Neural cell (in vitro differentiated cells): ENCODE measurements around the gene PADI2. TPM values are rescaled to one million over a fixed set of nuclear protein-coding genes. Genes with fewer than 3 reads are reported as not detected.

Experiments used
- H2AFZ ChIP-seq: fragments of 200-600, 300-800 bp; sonication (generic), shearing (Covaris generic); 2 replicates; pipeline ENCODE4 v1.6.0; 2014; ENCODE audit warnings: low read depth, mild to moderate bottlenecking, antibody characterized with exemption, low read length, moderate library complexity
- H3F3A ChIP-seq: fragments of 200-600 bp; shearing (Covaris generic); 2 replicates; pipeline ENCODE4 v1.6.1; 2016; ENCODE audit warnings: mild to moderate bottlenecking, moderate library complexity, mixed read lengths, antibody characterized with exemption, low read length; ENCODE audit not compliant: insufficient read depth, poor library complexity, severe bottlenecking
- H3K27ac ChIP-seq: fragments of 200-600, 300-800 bp; sonication (generic), shearing (Covaris generic); 2 replicates; pipeline ENCODE4 v1.5.1; 2014; ENCODE audit warnings: mild to moderate bottlenecking, low read length, moderate library complexity
- H3K27me3 ChIP-seq: fragments of 300-800, 200-600 bp; sonication (generic), shearing (Covaris generic); 2 replicates; pipeline ENCODE4 v1.6.0; 2014; ENCODE audit warnings: mild to moderate bottlenecking, low read depth, low read length, moderate library complexity; ENCODE audit not compliant: insufficient read depth
- H3K36me3 ChIP-seq: fragments of 300-800, 200-600 bp; sonication (generic), shearing (Covaris generic); 2 replicates; pipeline ENCODE4 v1.5.1; 2014; ENCODE audit warnings: mild to moderate bottlenecking, antibody characterized with exemption, low read length, moderate library complexity; ENCODE audit not compliant: insufficient read depth
- H3K4me2 ChIP-seq: fragments of 300-800, 200-600 bp; sonication (generic), shearing (Covaris generic); 2 replicates; pipeline ENCODE4 v1.6.0; 2014; ENCODE audit warnings: mild to moderate bottlenecking, low read length
- H3K4me3 ChIP-seq: fragments of 300-800, 200-600 bp; sonication (generic), shearing (Covaris generic); 2 replicates; pipeline ENCODE4 v1.5.1; 2014; ENCODE audit warnings: mild to moderate bottlenecking, low read length, moderate library complexity
- H3K79me2 ChIP-seq: fragments of 200-600 bp; shearing (Covaris generic); replicated peaks from 2 replicates; pipeline ENCODE4 v1.6.0; 2014; ENCODE audit warnings: mild to moderate bottlenecking, low read length, moderate library complexity; ENCODE audit not compliant: insufficient read depth
- H3K9ac ChIP-seq: fragments of 300-800, 200-600 bp; sonication (generic), shearing (Covaris generic); 2 replicates; pipeline ENCODE4 v1.6.1; 2016; ENCODE audit warnings: mild to moderate bottlenecking, low read length, mixed read lengths
- H3K9me2 ChIP-seq: fragments of 200-600 bp; shearing (Covaris generic); 2 replicates; pipeline ENCODE4 v1.6.1; 2016; ENCODE audit warnings: mild to moderate bottlenecking, low read length, mixed read lengths; ENCODE audit not compliant: insufficient read depth
- H3K9me3 ChIP-seq: fragments of 200-600, 300-800 bp; sonication (generic), shearing (Covaris generic); 2 replicates; pipeline ENCODE4 v1.6.1; 2016; ENCODE audit warnings: mild to moderate bottlenecking, mixed run types, low read length, moderate library complexity, mixed read lengths
- H4K20me1 ChIP-seq: fragments of 200-600 bp; shearing (Covaris generic); 2 replicates; pipeline ENCODE4 v1.6.1; 2016; ENCODE audit warnings: mild to moderate bottlenecking, mixed run types; ENCODE audit not compliant: insufficient read depth
- EP300 ChIP-seq: fragments of 450-650 bp; conservative IDR thresholded peaks from 2 replicates; pipeline ENCODE4 v1.6.1; 2014; ENCODE audit warnings: antibody characterized with exemption, mild to moderate bottlenecking, moderate library complexity; ENCODE audit not compliant: poor library complexity, severe bottlenecking
- EZH2 ChIP-seq: fragments of 200-600, 300-800 bp; shearing (Covaris generic), sonication (generic); IDR thresholded peaks from 2 replicates; pipeline ENCODE4 v1.6.1; 2014; ENCODE audit warnings: antibody characterized with exemption, low read length, borderline replicate concordance, mild to moderate bottlenecking; ENCODE audit not compliant: insufficient read depth, poor library complexity, severe bottlenecking
- MXI1 ChIP-seq: fragments of 450-650 bp; conservative IDR thresholded peaks from 2 replicates; pipeline ENCODE4 v1.6.1; 2014; ENCODE audit warnings: antibody characterized with exemption, mild to moderate bottlenecking; ENCODE audit not compliant: poor library complexity, severe bottlenecking
- POLR2AphosphoS5 ChIP-seq: IDR thresholded peaks from 2 replicates; pipeline ENCODE4 v1.6.1; 2012
- RAD21 ChIP-seq: fragments of 450-650 bp; conservative IDR thresholded peaks from 2 replicates; pipeline ENCODE4 v1.6.1; 2014; ENCODE audit warnings: antibody characterized with exemption, mild to moderate bottlenecking, moderate library complexity
- SMC3 ChIP-seq: fragments of 450-650 bp; conservative IDR thresholded peaks from 2 replicates; pipeline ENCODE4 v1.6.1; 2014; ENCODE audit warnings: antibody characterized with exemption, mild to moderate bottlenecking, moderate library complexity; ENCODE audit not compliant: poor library complexity
- TAF1 ChIP-seq: IDR thresholded peaks from 2 replicates; pipeline ENCODE4 v1.6.1; 2012; ENCODE audit warnings: low read depth
- polyA plus RNA-seq: library from polyadenylated mRNA; depleted of rRNA; stranded (reverse); fragments of >200 nt; gene quantifications from 2 replicates; pipeline ENCODE4 v1.2.3, GENCODE V29; 2014
- TF ChIP-seq, protein P1 (sequence below): IDR thresholded peaks from 2 replicates; pipeline ENCODE4 v1.6.1; 2012; ENCODE audit warnings: borderline replicate concordance
- TF ChIP-seq, protein P2 (sequence below): fragments of 450-650 bp; IDR thresholded peaks from 2 replicates; pipeline ENCODE4 v1.5.1; 2014; ENCODE audit warnings: antibody characterized with exemption, mild to moderate bottlenecking, moderate library complexity; ENCODE audit not compliant: poor library complexity, severe bottlenecking

PADI2 gene
- polyA plus RNA-seq, 1 donor from 2014 or later = 1.6 TPM

DNA sequence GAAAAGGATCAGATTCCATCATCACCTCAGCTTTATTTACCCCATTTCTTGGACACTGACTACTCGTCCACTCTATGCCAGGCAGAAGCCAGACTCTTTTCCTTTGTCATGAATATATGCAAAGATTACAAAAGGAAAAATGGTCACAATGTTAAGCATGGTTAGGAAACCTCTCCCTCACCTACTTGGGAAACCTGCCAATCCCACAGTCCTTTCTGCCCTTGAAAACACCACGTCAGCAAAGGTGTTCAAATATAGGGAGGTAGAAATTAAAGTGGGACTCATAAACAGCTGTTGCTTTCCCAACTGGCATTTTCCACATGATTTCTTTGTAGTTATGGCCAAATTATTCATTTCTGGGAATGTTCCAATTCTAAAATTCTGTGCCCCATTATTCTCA, 91.4 kb downstream of the PADI2 start:
- Histone ChIP-seq H3K9me3 (no peaks in the 10 kb centered on the region), H3K4me2 (no peak overlapping the region), H3K9me2 (no peaks in the 10 kb centered on the region), H3K27me3 (no peaks in the 10 kb centered on the region), H3F3A (no peaks in the 10 kb centered on the region), H3K79me2 (no peaks in the 10 kb centered on the region), H3K27ac (no peak overlapping the region), H3K36me3 (peaks cover 19% of the 10 kb centered on the region), H2AFZ (no peak overlapping the region), H3K9ac (no peak overlapping the region), H4K20me1 (no peaks in the 10 kb centered on the region), H3K4me3 (no peak overlapping the region)
- TF ChIP-seq MXI1 (no peak), EP300 (no peak), EZH2 (no peak), SMC3 (no peak), TAF1 (no peak), RAD21 (no peak), POLR2AphosphoS5 (no peak)
- TF ChIP-seq, protein P1, sequence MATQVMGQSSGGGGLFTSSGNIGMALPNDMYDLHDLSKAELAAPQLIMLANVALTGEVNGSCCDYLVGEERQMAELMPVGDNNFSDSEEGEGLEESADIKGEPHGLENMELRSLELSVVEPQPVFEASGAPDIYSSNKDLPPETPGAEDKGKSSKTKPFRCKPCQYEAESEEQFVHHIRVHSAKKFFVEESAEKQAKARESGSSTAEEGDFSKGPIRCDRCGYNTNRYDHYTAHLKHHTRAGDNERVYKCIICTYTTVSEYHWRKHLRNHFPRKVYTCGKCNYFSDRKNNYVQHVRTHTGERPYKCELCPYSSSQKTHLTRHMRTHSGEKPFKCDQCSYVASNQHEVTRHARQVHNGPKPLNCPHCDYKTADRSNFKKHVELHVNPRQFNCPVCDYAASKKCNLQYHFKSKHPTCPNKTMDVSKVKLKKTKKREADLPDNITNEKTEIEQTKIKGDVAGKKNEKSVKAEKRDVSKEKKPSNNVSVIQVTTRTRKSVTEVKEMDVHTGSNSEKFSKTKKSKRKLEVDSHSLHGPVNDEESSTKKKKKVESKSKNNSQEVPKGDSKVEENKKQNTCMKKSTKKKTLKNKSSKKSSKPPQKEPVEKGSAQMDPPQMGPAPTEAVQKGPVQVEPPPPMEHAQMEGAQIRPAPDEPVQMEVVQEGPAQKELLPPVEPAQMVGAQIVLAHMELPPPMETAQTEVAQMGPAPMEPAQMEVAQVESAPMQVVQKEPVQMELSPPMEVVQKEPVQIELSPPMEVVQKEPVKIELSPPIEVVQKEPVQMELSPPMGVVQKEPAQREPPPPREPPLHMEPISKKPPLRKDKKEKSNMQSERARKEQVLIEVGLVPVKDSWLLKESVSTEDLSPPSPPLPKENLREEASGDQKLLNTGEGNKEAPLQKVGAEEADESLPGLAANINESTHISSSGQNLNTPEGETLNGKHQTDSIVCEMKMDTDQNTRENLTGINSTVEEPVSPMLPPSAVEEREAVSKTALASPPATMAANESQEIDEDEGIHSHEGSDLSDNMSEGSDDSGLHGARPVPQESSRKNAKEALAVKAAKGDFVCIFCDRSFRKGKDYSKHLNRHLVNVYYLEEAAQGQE = no peak
- TF ChIP-seq, protein P2, sequence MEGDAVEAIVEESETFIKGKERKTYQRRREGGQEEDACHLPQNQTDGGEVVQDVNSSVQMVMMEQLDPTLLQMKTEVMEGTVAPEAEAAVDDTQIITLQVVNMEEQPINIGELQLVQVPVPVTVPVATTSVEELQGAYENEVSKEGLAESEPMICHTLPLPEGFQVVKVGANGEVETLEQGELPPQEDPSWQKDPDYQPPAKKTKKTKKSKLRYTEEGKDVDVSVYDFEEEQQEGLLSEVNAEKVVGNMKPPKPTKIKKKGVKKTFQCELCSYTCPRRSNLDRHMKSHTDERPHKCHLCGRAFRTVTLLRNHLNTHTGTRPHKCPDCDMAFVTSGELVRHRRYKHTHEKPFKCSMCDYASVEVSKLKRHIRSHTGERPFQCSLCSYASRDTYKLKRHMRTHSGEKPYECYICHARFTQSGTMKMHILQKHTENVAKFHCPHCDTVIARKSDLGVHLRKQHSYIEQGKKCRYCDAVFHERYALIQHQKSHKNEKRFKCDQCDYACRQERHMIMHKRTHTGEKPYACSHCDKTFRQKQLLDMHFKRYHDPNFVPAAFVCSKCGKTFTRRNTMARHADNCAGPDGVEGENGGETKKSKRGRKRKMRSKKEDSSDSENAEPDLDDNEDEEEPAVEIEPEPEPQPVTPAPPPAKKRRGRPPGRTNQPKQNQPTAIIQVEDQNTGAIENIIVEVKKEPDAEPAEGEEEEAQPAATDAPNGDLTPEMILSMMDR = no peak

DNA sequence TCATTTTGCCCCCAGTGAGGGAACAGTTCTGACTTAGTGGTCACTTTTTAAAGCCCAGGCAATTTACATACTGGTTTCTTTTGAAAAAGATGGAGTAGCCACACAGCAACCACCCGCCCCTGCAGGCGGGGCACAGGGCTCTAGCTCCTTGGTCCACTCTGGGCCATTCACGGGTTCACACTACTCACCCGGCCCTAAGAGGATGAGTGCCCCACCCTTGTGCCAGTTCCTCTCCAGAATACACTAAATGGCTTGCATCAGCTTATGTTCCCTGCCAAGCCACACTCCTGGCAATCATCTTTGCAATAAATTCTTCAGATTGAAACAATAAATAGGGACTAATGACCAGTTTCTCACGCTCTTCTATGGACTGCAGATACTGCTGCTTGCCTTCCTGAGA, 91.8 kb downstream of the PADI2 start:
- no peaks in the 10 kb centered on the region for H3F3A ChIP-seq
- TF ChIP-seq EP300 (no peak), RAD21 (no peak), EZH2 (no peak)
- TF ChIP-seq, protein P1 = no peak
- no peaks in the 10 kb centered on the region for H3K79me2 ChIP-seq
- H3K36me3 ChIP-seq = peaks cover 24% of the 10 kb centered on the region
- H3K27me3 ChIP-seq = no peaks in the 10 kb centered on the region
- H2AFZ ChIP-seq = no peak overlapping the region
- H3K9me2 ChIP-seq = no peaks in the 10 kb centered on the region
- H3K4me3 ChIP-seq = no peak overlapping the region
- no peak overlapping the region for H3K9ac ChIP-seq
- H3K4me2 ChIP-seq = no peak overlapping the region
- H3K27ac ChIP-seq = no peak overlapping the region
- H4K20me1 ChIP-seq = no peaks in the 10 kb centered on the region
- H3K9me3 ChIP-seq = no peaks in the 10 kb centered on the region
